Neural crest cell (in vitro differentiated cells): Measurements from ENCODE around the gene SELENOW. TPM values are rescaled to one million over a fixed set of nuclear protein-coding genes. Genes with fewer than 3 reads are reported as not detected.
A peak's percentile ranks its signal among the peaks of the same experiment; 100 is the strongest.

ENCODE experiments used
- DNase-seq: peaks from one replicate; pipeline ENCODE4 v3.0.0; 2021; ENCODE audit warnings: low read depth, mixed read lengths, low spot score
- H3K27ac Mint-ChIP-seq: one replicate; pipeline ENCODE4 v1.8.0; 2021; ENCODE audit warnings: mild to moderate bottlenecking, mixed read lengths; ENCODE audit not compliant: unreplicated experiment
- H3K27me3 Mint-ChIP-seq: 2 replicates; pipeline ENCODE4 v1.8.0; 2021; ENCODE audit warnings: low read depth, mild to moderate bottlenecking, mixed read lengths
- H3K36me3 Mint-ChIP-seq: 2 replicates; pipeline ENCODE4 v1.8.0; 2021; ENCODE audit warnings: low read depth, mild to moderate bottlenecking, mixed read lengths
- H3K4me1 Mint-ChIP-seq: 2 replicates; pipeline ENCODE4 v1.8.0; 2021; ENCODE audit warnings: mixed read lengths
- H3K4me3 Mint-ChIP-seq: one replicate; pipeline ENCODE4 v1.8.0; 2021; ENCODE audit warnings: mild to moderate bottlenecking, mixed read lengths
- H3K9me3 Mint-ChIP-seq: 2 replicates; pipeline ENCODE4 v1.8.0; 2021; ENCODE audit warnings: mixed read lengths
- CTCF ChIP-seq: fragments of 200-600 bp; sonication (generic); conservative IDR thresholded peaks from 2 replicates; pipeline ENCODE4 v1.5.0; 2021; ENCODE audit warnings: antibody characterized with exemption, mild to moderate bottlenecking
- total RNA-seq: library from RNA; stranded (reverse); gene quantifications from 2 replicates; pipeline ENCODE4 v1.2.1, GENCODE V29; 2021

SELENOW gene
- total RNA-seq, 1 donor from 2014 or later = 175 TPM

- Mint-ChIP-seq H3K4me3 (peak overlapping the region; percentile 51), H3K9me3 (no peaks in the 10 kb centered on the region), H3K4me1 (peaks cover 13% of the 10 kb centered on the region), H3K27ac (peak overlapping the region; percentile 76), H3K27me3 (peaks cover 3% of the 10 kb centered on the region), H3K36me3 (peaks cover 7% of the 10 kb centered on the region)
- no peak for DNase-seq
- TF ChIP-seq CTCF = no peak
Measured at GRCh38 chr19:47749326-47749725, 29.2 kb upstream of the SELENOW start.

GRCh38 chr19:47750752-47751151 lies 27.8 kb upstream of the SELENOW start:
- Mint-ChIP-seq H3K27me3 (no peaks in the 10 kb centered on the region), H3K36me3 (peaks cover 7% of the 10 kb centered on the region), H3K9me3 (no peaks in the 10 kb centered on the region), H3K4me3 (no peak overlapping the region), H3K4me1 (peaks cover 7% of the 10 kb centered on the region), H3K27ac (no peak overlapping the region)
- no peak for TF ChIP-seq CTCF
- no peak for DNase-seq

GRCh38 chr19:47752440-47753211 lies 25.9 kb upstream of the SELENOW start:
- no peaks in the 10 kb centered on the region for H3K9me3 Mint-ChIP-seq
- H3K4me1 Mint-ChIP-seq = peaks cover 4% of the 10 kb centered on the region
- no peak for TF ChIP-seq CTCF
- no peak overlapping the region for H3K4me3 Mint-ChIP-seq
- no peak overlapping the region for H3K27ac Mint-ChIP-seq
- H3K36me3 Mint-ChIP-seq = peaks cover 15% of the 10 kb centered on the region
- no peak for DNase-seq
- H3K27me3 Mint-ChIP-seq = no peaks in the 10 kb centered on the region

GRCh38 chr19:47754206-47755064 lies 24.1 kb upstream of the SELENOW start:
- H3K4me3 Mint-ChIP-seq = no peak overlapping the region
- no peaks in the 10 kb centered on the region for H3K27me3 Mint-ChIP-seq
- peaks cover 26% of the 10 kb centered on the region for H3K36me3 Mint-ChIP-seq
- no peak for DNase-seq
- no peaks in the 10 kb centered on the region for H3K9me3 Mint-ChIP-seq
- H3K4me1 Mint-ChIP-seq = no peaks in the 10 kb centered on the region
- no peak overlapping the region for H3K27ac Mint-ChIP-seq
- TF ChIP-seq CTCF = no peak

- H3K9me3 Mint-ChIP-seq = no peaks in the 10 kb centered on the region
- no peak overlapping the region for H3K27ac Mint-ChIP-seq
- no peak overlapping the region for H3K4me3 Mint-ChIP-seq
- no peak for DNase-seq
- H3K27me3 Mint-ChIP-seq = no peaks in the 10 kb centered on the region
- H3K36me3 Mint-ChIP-seq = peaks cover 26% of the 10 kb centered on the region
- no peak for TF ChIP-seq CTCF
- H3K4me1 Mint-ChIP-seq = no peaks in the 10 kb centered on the region
Measured at GRCh38 chr19:47755065-47755761, 23.3 kb upstream of the SELENOW start.
